Astrocyte (in vitro differentiated cells and primary cell): ENCODE results near the gene PCK1. TPM values are rescaled to one million over a fixed set of nuclear protein-coding genes. Genes with fewer than 3 reads are reported as not detected.
A peak's percentile ranks its signal among the peaks of the same experiment; 100 is the strongest.

Experiments used
- DNase-seq: peaks from one replicate; pipeline ENCODE4 v3.0.0-alpha.2; 2010; ENCODE audit warnings: low read depth
- FAIRE-seq: peaks from 2 replicates; lab custom pipeline; 2011; peaks lifted over from hg19 to GRCh38; lab: Jason Lieb, UNC
- H2AFZ ChIP-seq: 2 replicates; pipeline ENCODE4 v1.6.0; 2012; ENCODE audit warnings: low read depth, low read length, inconsistent platforms
- H3K27ac ChIP-seq: 2 replicates; pipeline ENCODE4 v1.5.1; 2011; ENCODE audit warnings: low read depth, low read length, inconsistent platforms
- H3K27me3 ChIP-seq: 2 replicates; pipeline ENCODE4 v1.6.0; 2011; ENCODE audit warnings: low read length, inconsistent platforms; ENCODE audit not compliant: insufficient read depth
- H3K36me3 ChIP-seq: 2 replicates; pipeline ENCODE4 v1.5.1; 2011; ENCODE audit warnings: low read length, inconsistent platforms; ENCODE audit not compliant: insufficient read depth
- H3K4me1 ChIP-seq: 2 replicates; pipeline ENCODE4 v1.5.1; 2011; ENCODE audit warnings: low read length, inconsistent platforms; ENCODE audit not compliant: insufficient read depth
- H3K4me2 ChIP-seq: 2 replicates; pipeline ENCODE4 v1.6.0; 2012; ENCODE audit warnings: low read length, inconsistent platforms
- H3K4me3 ChIP-seq: 2 replicates; pipeline ENCODE4 v1.5.1; 2011; ENCODE audit warnings: low read depth, mild to moderate bottlenecking, low read length, inconsistent platforms; ENCODE audit not compliant: insufficient read depth
- H3K79me2 ChIP-seq: 2 replicates; pipeline ENCODE4 v1.6.0; 2012; ENCODE audit warnings: mild to moderate bottlenecking, low read length, inconsistent platforms; ENCODE audit not compliant: insufficient read depth
- H3K9ac ChIP-seq: 2 replicates; pipeline ENCODE4 v1.6.0; 2012; ENCODE audit warnings: mild to moderate bottlenecking, low read length, inconsistent platforms
- H3K9me3 ChIP-seq: 2 replicates; pipeline ENCODE4 v1.5.1; 2012; ENCODE audit warnings: low read depth, mild to moderate bottlenecking, low read length, inconsistent platforms; ENCODE audit not compliant: insufficient read depth
- H4K20me1 ChIP-seq: 2 replicates; pipeline ENCODE4 v1.6.0; 2012; ENCODE audit warnings: low read length, inconsistent platforms; ENCODE audit not compliant: insufficient read depth
- H3K27ac Mint-ChIP-seq: one replicate; pipeline ENCODE4 v1.8.0; 2021; ENCODE audit warnings: mild to moderate bottlenecking, mixed read lengths; ENCODE audit not compliant: unreplicated experiment
- H3K27me3 Mint-ChIP-seq: one replicate; pipeline ENCODE4 v1.8.0; 2021; ENCODE audit warnings: low read depth, mixed read lengths; ENCODE audit not compliant: unreplicated experiment
- H3K36me3 Mint-ChIP-seq: one replicate; pipeline ENCODE4 v1.8.0; 2021; ENCODE audit warnings: low read depth, mixed read lengths; ENCODE audit not compliant: unreplicated experiment
- H3K4me1 Mint-ChIP-seq: one replicate; pipeline ENCODE4 v1.8.0; 2021; ENCODE audit warnings: low read depth, mixed read lengths; ENCODE audit not compliant: unreplicated experiment
- H3K4me3 Mint-ChIP-seq: one replicate; pipeline ENCODE4 v1.8.0; 2021; ENCODE audit warnings: mild to moderate bottlenecking, moderate library complexity, mixed read lengths; ENCODE audit not compliant: unreplicated experiment
- H3K9me3 Mint-ChIP-seq: one replicate; pipeline ENCODE4 v1.8.0; 2021; ENCODE audit warnings: mild to moderate bottlenecking, mixed read lengths; ENCODE audit not compliant: unreplicated experiment
- CTCF ChIP-seq: IDR thresholded peaks from 2 replicates; pipeline ENCODE4 v1.5.1; 2011; ENCODE audit warnings: low read depth, mild to moderate bottlenecking, inconsistent platforms, low read length, moderate library complexity; ENCODE audit not compliant: insufficient read depth
- EZH2 ChIP-seq: IDR thresholded peaks from 2 replicates; pipeline ENCODE4 v1.6.1; 2012; ENCODE audit warnings: mild to moderate bottlenecking, low read length, inconsistent platforms; ENCODE audit not compliant: insufficient read depth
- total RNA-seq: library from RNA; stranded (reverse); gene quantifications from 2 replicates; pipeline ENCODE4 v1.2.1, GENCODE V29; 2021

The PCK1 gene
- total RNA-seq, 1 donor from 2014 or later: not detected

- Mint-ChIP-seq H3K4me1 (no peaks in the 10 kb centered on the region), H3K4me3 (no peak overlapping the region), H3K27me3 (peaks cover 20% of the 10 kb centered on the region), H3K27ac (no peak overlapping the region), H3K36me3 (no peaks in the 10 kb centered on the region), H3K9me3 (peaks cover 1% of the 10 kb centered on the region)
- Histone ChIP-seq H3K4me3 (no peak overlapping the region), H4K20me1 (no peaks in the 10 kb centered on the region), H3K36me3 (no peaks in the 10 kb centered on the region), H3K27ac (no peak overlapping the region), H2AFZ (no peak overlapping the region), H3K79me2 (no peaks in the 10 kb centered on the region), H3K27me3 (no peaks in the 10 kb centered on the region), H3K9ac (no peak overlapping the region), H3K4me2 (peak overlapping the region; percentile 67), H3K4me1 (no peaks in the 10 kb centered on the region), H3K9me3 (no peaks in the 10 kb centered on the region)
- no peak for FAIRE-seq
- TF ChIP-seq EZH2 (no peak), CTCF (peak; percentile 35)
- DNase-seq: no peak
These were observed 36.4 kb downstream of the PCK1 start for GRCh38 chr20:57596998-57597939.

- Histone ChIP-seq H3K4me1 (no peaks in the 10 kb centered on the region), H2AFZ (no peak overlapping the region), H3K36me3 (no peaks in the 10 kb centered on the region), H3K27ac (no peak overlapping the region), H3K4me2 (no peak overlapping the region), H3K9ac (no peak overlapping the region), H4K20me1 (no peaks in the 10 kb centered on the region), H3K27me3 (no peaks in the 10 kb centered on the region), H3K79me2 (no peaks in the 10 kb centered on the region), H3K9me3 (no peaks in the 10 kb centered on the region), H3K4me3 (no peak overlapping the region)
- H3K4me3 Mint-ChIP-seq: no peak overlapping the region
- TF ChIP-seq CTCF (no peak), EZH2 (no peak)
- DNase-seq (no peak), FAIRE-seq (no peak)
- H3K4me1 Mint-ChIP-seq: no peaks in the 10 kb centered on the region
- H3K27me3 Mint-ChIP-seq: peaks cover 20% of the 10 kb centered on the region
- H3K36me3 Mint-ChIP-seq: no peaks in the 10 kb centered on the region
- H3K9me3 Mint-ChIP-seq: peaks cover 1% of the 10 kb centered on the region
- no peak overlapping the region for H3K27ac Mint-ChIP-seq
These were observed 37.1 kb downstream of the PCK1 start for GRCh38 chr20:57598060-57598459.

GRCh38 chr20:57598491-57598890, 37.6 kb downstream of the PCK1 start:
- no peak overlapping the region for H3K4me3 Mint-ChIP-seq
- peaks cover 1% of the 10 kb centered on the region for H3K9me3 Mint-ChIP-seq
- peaks cover 16% of the 10 kb centered on the region for H3K27me3 Mint-ChIP-seq
- DNase-seq (no peak), FAIRE-seq (no peak)
- H3K27ac ChIP-seq: no peak overlapping the region
- no peak overlapping the region for H3K27ac Mint-ChIP-seq
- H3K36me3 ChIP-seq: no peaks in the 10 kb centered on the region
- no peaks in the 10 kb centered on the region for H3K27me3 ChIP-seq
- no peak overlapping the region for H2AFZ ChIP-seq
- no peaks in the 10 kb centered on the region for H3K79me2 ChIP-seq
- no peak overlapping the region for H3K9ac ChIP-seq
- H3K4me1 ChIP-seq: no peaks in the 10 kb centered on the region
- H3K4me2 ChIP-seq: no peak overlapping the region
- no peaks in the 10 kb centered on the region for H3K36me3 Mint-ChIP-seq
- no peaks in the 10 kb centered on the region for H3K9me3 ChIP-seq
- H3K4me1 Mint-ChIP-seq: no peaks in the 10 kb centered on the region
- no peak overlapping the region for H3K4me3 ChIP-seq
- TF ChIP-seq EZH2 (no peak), CTCF (no peak)
- no peaks in the 10 kb centered on the region for H4K20me1 ChIP-seq
